Mesenchymal stem cell (in vitro differentiated cells and primary cell): ENCODE measurements around the gene SPOCD1.

ENCODE experiments used
- DNase-seq: peaks from one replicate; pipeline ENCODE4 v3.0.0-alpha.2; 2013
- H2AFZ ChIP-seq: one replicate; pipeline ENCODE4 v1.6.1; 2013; ENCODE audit warnings: low read depth, mild to moderate bottlenecking, control low read depth, inconsistent platforms, low read length, moderate library complexity
- H2AK5ac ChIP-seq: 2 replicates; pipeline ENCODE4 v1.6.1; 2013; ENCODE audit warnings: low read length, moderate library complexity, mild to moderate bottlenecking, inconsistent platforms; ENCODE audit not compliant: severe bottlenecking
- H2BK120ac ChIP-seq: one replicate; pipeline ENCODE4 v1.6.1; 2013; ENCODE audit warnings: low read depth, mild to moderate bottlenecking, inconsistent platforms, low read length, moderate library complexity
- H2BK12ac ChIP-seq, 2 experiments: one replicate each; pipeline ENCODE4 v1.6.1; 2013; ENCODE audit warnings: inconsistent platforms in 2 of 2, low read length in 2 of 2, mild to moderate bottlenecking in 2 of 2, moderate library complexity in 2 of 2, control low read depth in 1 of 2
- H2BK15ac ChIP-seq: one replicate; pipeline ENCODE4 v1.6.1; 2013; ENCODE audit warnings: mild to moderate bottlenecking, low read depth, inconsistent platforms; ENCODE audit not compliant: poor library complexity, severe bottlenecking
- H2BK5ac ChIP-seq: 2 replicates; pipeline ENCODE4 v1.6.1; 2013; ENCODE audit warnings: low read depth, mild to moderate bottlenecking, low read length, control low read depth, inconsistent platforms; ENCODE audit not compliant: poor library complexity, severe bottlenecking
- H3K14ac ChIP-seq, 2 experiments: one replicate each; pipeline ENCODE4 v1.6.1; 2013; ENCODE audit warnings: inconsistent platforms in 2 of 2, low read length in 2 of 2, control low read depth in 1 of 2, mild to moderate bottlenecking in 1 of 2, moderate library complexity in 1 of 2
- H3K18ac ChIP-seq, 2 experiments: one replicate each; pipeline ENCODE4 v1.6.1; 2013; ENCODE audit warnings: inconsistent platforms in 2 of 2, low read length in 2 of 2, control low read depth in 1 of 2, low read depth in 1 of 2, mild to moderate bottlenecking in 1 of 2
- H3K23ac ChIP-seq, 2 experiments: one replicate each; pipeline ENCODE4 v1.6.1; 2013; ENCODE audit warnings: inconsistent platforms in 2 of 2, low read length in 2 of 2, mild to moderate bottlenecking in 2 of 2, moderate library complexity in 2 of 2, control low read depth in 1 of 2
- H3K27ac ChIP-seq: 2 replicates; pipeline ENCODE4 v1.5.1; 2013; ENCODE audit warnings: mild to moderate bottlenecking, moderate library complexity, low read length, control low read depth, inconsistent platforms; ENCODE audit not compliant: poor library complexity, severe bottlenecking
- H3K27me3 ChIP-seq, 2 experiments: 2 replicates each; pipeline versions ENCODE4 v1.6.1 to v1.7.0; 2013; ENCODE audit warnings: low read length in 2 of 2, mild to moderate bottlenecking in 2 of 2, moderate library complexity in 2 of 2, control low read depth in 1 of 2, inconsistent platforms in 1 of 2; ENCODE audit not compliant: control insufficient read depth in 1 of 2, insufficient read depth in 1 of 2
- H3K36me3 ChIP-seq, 2 experiments: 2 replicates each; pipeline versions ENCODE4 v1.6.1 to v1.7.0; 2013; ENCODE audit warnings: low read length in 2 of 2, control low read depth in 1 of 2, inconsistent platforms in 1 of 2, low read depth in 1 of 2, mild to moderate bottlenecking in 1 of 2; ENCODE audit not compliant: insufficient read depth in 2 of 2, control insufficient read depth in 1 of 2
- H3K4ac ChIP-seq, 2 experiments: one replicate each; pipeline ENCODE4 v1.6.1; 2013; ENCODE audit warnings: inconsistent platforms in 2 of 2, low read length in 2 of 2, mild to moderate bottlenecking in 2 of 2, moderate library complexity in 2 of 2, control low read depth in 1 of 2, low read depth in 1 of 2
- H3K4me1 ChIP-seq: 2 replicates; pipeline ENCODE4 v1.6.1; 2013; ENCODE audit warnings: low read depth, low read length, control low read depth; ENCODE audit not compliant: control insufficient read depth, insufficient read depth
- H3K4me2 ChIP-seq: 2 replicates; pipeline ENCODE4 v1.6.1; 2013; ENCODE audit warnings: low read length, mild to moderate bottlenecking, inconsistent platforms; ENCODE audit not compliant: poor library complexity, severe bottlenecking
- H3K4me3 ChIP-seq, 2 experiments: 2 replicates each; pipeline versions ENCODE4 v1.5.1 to v1.7.0; 2013; ENCODE audit warnings: low read length in 2 of 2, mild to moderate bottlenecking in 2 of 2, control low read depth in 1 of 2, low read depth in 1 of 2; ENCODE audit not compliant: insufficient read depth in 1 of 2
- H3K79me1 ChIP-seq: replicated peaks from 2 replicates; pipeline ENCODE4 v1.6.1; 2013; ENCODE audit warnings: mild to moderate bottlenecking, control low read depth, low read length, inconsistent platforms; ENCODE audit not compliant: poor library complexity, severe bottlenecking
- H3K9ac ChIP-seq: 2 replicates; pipeline ENCODE4 v1.7.0; 2013; ENCODE audit warnings: mild to moderate bottlenecking, low read length, moderate library complexity
- H3K9me3 ChIP-seq: 2 replicates; pipeline ENCODE4 v1.7.0; 2013; ENCODE audit warnings: mild to moderate bottlenecking, low read length; ENCODE audit not compliant: control insufficient read depth
- H4K8ac ChIP-seq: one replicate; pipeline ENCODE4 v1.6.1; 2013; ENCODE audit warnings: inconsistent platforms, mild to moderate bottlenecking, low read length, moderate library complexity
- H4K91ac ChIP-seq: one replicate; pipeline ENCODE4 v1.6.1; 2013; ENCODE audit warnings: mild to moderate bottlenecking, low read length, inconsistent platforms
- WGBS: methylation state at CpG from one replicate; pipeline ENCODE4 v1.1.7; 2013; ENCODE audit warnings: mixed read lengths; 5-methylcytosine and 5-hydroxymethylcytosine counted together

The SPOCD1 gene

GRCh38 chr1:31764312-31765040, 51.3 kb downstream of the SPOCD1 start, which contains the start of gene ADGRB2:
Gene ADGRB2, minus strand, starts transcription at chr1:31764340. Its CDS starts 7,119 bp downstream, at chr1:31757221.
- no peaks in the 10 kb centered on the region for H3K79me1 ChIP-seq
- H3K9me3 ChIP-seq: no peaks in the 10 kb centered on the region
- DNase-seq: no peak
- peak within 1 kb of the TSS in 1 of 2 experiments; percentile 64 for H3K18ac ChIP-seq
- H2BK120ac ChIP-seq: no peak within 1 kb of the TSS
- no peak within 1 kb of the TSS for H2AK5ac ChIP-seq
- H3K9ac ChIP-seq: peak within 1 kb of the TSS; percentile 65
- H4K91ac ChIP-seq: no peak within 1 kb of the TSS
- peak within 1 kb of the TSS in 1 of 2 experiments; percentile 0 for H3K23ac ChIP-seq
- peak within 1 kb of the TSS; percentile 62 for H2AFZ ChIP-seq
- H3K14ac ChIP-seq: peak within 1 kb of the TSS in 1 of 2 experiments; percentile 41
- no peak within 1 kb of the TSS for H2BK5ac ChIP-seq
- no peaks in the 10 kb centered on the region for H3K36me3 ChIP-seq
- H2BK15ac ChIP-seq: no peak within 1 kb of the TSS
- peaks cover 27 to 40% of the 10 kb centered on the region in 2 experiments for H3K27me3 ChIP-seq
- 10% methylated on average over 30 of the region's 59 CpGs for WGBS
- H3K4me3 ChIP-seq: peak within 1 kb of the TSS; percentile 63 to 81
- H3K4ac ChIP-seq: peak within 1 kb of the TSS in 1 of 2 experiments; percentile 26
- H4K8ac ChIP-seq: no peak within 1 kb of the TSS
- peaks cover 71% of the 10 kb centered on the region for H3K4me1 ChIP-seq
- no peak within 1 kb of the TSS for H3K27ac ChIP-seq
- peak within 1 kb of the TSS; percentile 94 for H3K4me2 ChIP-seq
- H2BK12ac ChIP-seq: peak within 1 kb of the TSS in 1 of 2 experiments; percentile 72

- Histone ChIP-seq H3K36me3 (no peaks in the 10 kb centered on the region), H2BK15ac (no peak overlapping the region), H2AK5ac (no peak overlapping the region), H3K4ac (peak overlapping the region in 1 of 2 experiments; percentile 24), H3K18ac (peak overlapping the region in 1 of 2 experiments; percentile 64), H4K8ac (no peak overlapping the region), H2BK5ac (no peak overlapping the region), H3K79me1 (no peaks in the 10 kb centered on the region), H3K9ac (peak overlapping the region; percentile 65), H4K91ac (no peak overlapping the region), H3K4me1 (peaks cover 69% of the 10 kb centered on the region), H3K14ac (peak overlapping the region in 1 of 2 experiments; percentile 41), H3K27me3 (peaks cover 24 to 33% of the 10 kb centered on the region in 2 experiments), H3K4me2 (peak overlapping the region; percentile 94), H3K4me3 (peak overlapping the region; percentile 63 to 81), H2BK12ac (peak overlapping the region in 1 of 2 experiments; percentile 72), H2AFZ (peak overlapping the region; percentile 62), H3K9me3 (no peaks in the 10 kb centered on the region), H2BK120ac (no peak overlapping the region), H3K27ac (no peak overlapping the region), H3K23ac (no peak overlapping the region)
- under 1% methylated on average over 21 of the region's 93 CpGs for WGBS
- no peak for DNase-seq
Observed at GRCh38 chr1:31763671-31764311, 52.0 kb downstream of the SPOCD1 start.

DNA sequence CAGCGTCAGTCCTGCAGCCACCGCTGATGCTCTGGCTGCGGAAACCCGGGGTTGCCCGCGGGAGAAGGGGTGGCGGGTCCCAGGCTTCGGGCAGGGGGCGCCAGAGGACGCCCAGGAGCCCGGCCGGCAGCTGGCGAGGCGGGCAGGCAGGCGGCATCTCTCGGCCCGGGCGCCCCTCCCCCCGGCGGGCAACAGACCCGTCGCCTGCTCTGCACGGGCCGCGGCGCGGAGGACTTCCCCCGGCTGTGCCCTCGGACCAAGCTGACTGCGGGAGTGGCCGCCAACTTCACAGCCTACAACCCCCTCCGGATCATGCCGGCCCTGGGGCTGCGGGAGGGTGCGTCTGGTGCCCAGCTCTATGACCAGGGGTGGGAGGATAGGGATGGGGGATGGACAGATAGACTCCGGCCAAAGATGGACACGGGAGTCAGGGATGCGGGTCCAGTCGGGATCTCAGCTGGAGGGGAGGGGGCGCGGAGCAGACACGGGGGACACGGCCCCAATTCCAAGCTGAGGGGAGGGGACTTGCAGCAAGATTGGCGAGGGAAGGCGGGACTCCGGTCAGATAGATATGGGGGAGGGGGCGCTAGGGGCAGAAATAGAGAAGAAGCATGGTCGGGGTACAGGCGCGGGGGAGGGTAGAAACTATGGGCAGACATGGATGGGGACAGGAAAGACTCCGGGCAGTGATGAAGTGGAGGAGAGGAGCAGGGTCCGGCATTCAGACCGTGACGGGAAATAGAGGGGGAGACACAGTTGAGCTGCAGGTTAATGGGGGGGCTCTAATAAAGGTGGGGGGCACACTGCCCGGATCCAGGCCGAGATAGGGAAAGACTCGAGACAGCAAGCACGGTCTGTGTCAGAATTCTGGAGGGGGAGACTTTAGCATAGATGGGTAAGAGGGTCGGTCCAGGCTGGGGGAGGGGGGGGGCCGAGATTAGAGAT, 52.8 kb downstream of the SPOCD1 start:
- Histone ChIP-seq H2BK15ac (no peak overlapping the region), H3K27me3 (peaks cover 17 to 25% of the 10 kb centered on the region in 2 experiments), H2BK12ac (peak overlapping the region; percentile 45 to 49), H3K18ac (peak overlapping the region; percentile 56 to 82), H3K4me3 (peak overlapping the region; percentile 52 to 81), H2BK120ac (no peak overlapping the region), H4K8ac (peak overlapping the region; percentile 45), H3K9ac (peak overlapping the region; percentile 65), H3K4ac (peak overlapping the region in 1 of 2 experiments; percentile 26), H4K91ac (no peak overlapping the region), H3K4me1 (peaks cover 64% of the 10 kb centered on the region), H2AK5ac (no peak overlapping the region), H3K14ac (peak overlapping the region in 1 of 2 experiments; percentile 62), H3K23ac (peak overlapping the region in 1 of 2 experiments; percentile 70), H3K36me3 (no peaks in the 10 kb centered on the region), H3K4me2 (peak overlapping the region; percentile 94), H3K27ac (no peak overlapping the region), H3K9me3 (no peaks in the 10 kb centered on the region), H3K79me1 (no peaks in the 10 kb centered on the region), H2BK5ac (no peak overlapping the region), H2AFZ (peak overlapping the region; percentile 33)
- 1% methylated on average over 55 of the region's 60 CpGs for WGBS
- peak; percentile 67 for DNase-seq
